Activated T-cell treated with anti-CD3 and anti-CD28 coated beads for 1 hour (primary cell): Measurements from ENCODE around the gene MSMO1.
"Not testable (repeated sequence)": the region's sequence is repeated elsewhere in the genome, so short reads cannot be mapped to it uniquely, and the experiment has no call there.

ENCODE experiments used
- DNase-seq: peaks from one replicate; pipeline ENCODE4 v3.0.0-alpha.2; 2020; ENCODE audit warnings: low read depth

MSMO1 gene

GRCh38 chr4:165327211-165328100 is at the start of gene MSMO1:
TSS of gene MSMO1 (plus strand) at chr4:165327669. CDS start at chr4:165333371, 5,702 bp downstream.
- DNase-seq, result peak; percentile 94

DNA sequence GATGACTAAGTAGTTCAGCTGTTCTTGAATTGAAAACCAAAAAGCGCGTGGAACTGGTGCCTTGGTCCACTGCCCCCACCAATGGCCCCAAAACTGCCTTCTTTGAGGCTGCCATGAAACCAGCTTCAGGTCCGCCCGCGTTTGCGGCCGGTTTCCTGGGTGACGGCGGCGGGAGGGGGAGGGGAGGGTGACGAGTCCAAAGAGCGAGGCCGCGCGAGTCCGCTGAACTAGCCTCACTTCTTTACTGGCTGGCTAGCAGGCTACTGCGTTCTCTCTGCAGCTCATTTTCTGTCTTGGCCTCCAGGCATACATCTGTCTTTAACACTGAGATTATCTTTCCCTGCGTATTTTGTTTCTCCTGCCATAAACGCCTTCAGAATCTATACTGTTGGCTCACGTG is 47.9 kb upstream of the MSMO1 start:
- not testable (repeated sequence) for DNase-seq

DNA sequence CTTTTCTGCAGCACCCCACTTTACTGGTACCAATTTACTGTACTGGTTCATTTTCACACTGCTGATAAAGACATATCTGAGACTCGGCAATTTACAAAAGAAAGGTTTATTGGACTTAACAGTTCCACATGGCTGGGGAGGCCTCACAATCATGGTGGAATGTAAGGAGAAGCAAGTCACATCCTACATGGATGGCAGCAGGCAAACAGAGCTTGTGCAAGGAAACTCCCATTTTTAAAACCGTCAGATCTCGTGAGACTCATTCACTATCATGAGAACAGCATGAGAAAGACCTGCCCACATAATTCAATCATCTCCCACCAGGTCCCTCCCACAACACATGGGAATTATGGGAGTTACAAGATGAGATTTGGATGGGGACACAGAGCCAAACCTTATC is 42.8 kb upstream of the MSMO1 start:
- DNase-seq, result not testable (repeated sequence)

- not testable (repeated sequence) for DNase-seq
Observed at GRCh38 chr4:165286619-165287340, 40.7 kb upstream of the MSMO1 start.

DNA sequence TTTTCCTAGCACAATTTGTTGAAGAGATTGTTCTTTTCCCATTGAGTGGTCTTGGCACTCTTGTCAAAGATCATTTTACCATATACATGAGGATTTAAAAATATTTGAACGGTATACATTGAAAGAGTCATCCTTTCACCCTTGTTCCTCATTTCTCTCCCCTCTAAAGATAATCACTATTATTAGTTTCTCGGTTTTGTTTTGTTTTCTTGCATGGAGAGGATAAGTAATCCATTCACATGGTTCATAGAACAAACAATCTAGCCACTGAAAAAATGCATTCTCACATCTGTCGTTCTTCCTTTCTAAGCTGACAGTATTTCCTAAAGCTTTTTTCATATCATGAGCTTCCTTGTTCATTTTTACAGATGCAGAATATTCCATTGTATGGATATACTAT is 39.2 kb upstream of the MSMO1 start:
- no peak for DNase-seq

- no peak for DNase-seq
Observed at GRCh38 chr4:165288639-165289422, 38.6 kb upstream of the MSMO1 start.

- DNase-seq, result no peak
Observed at GRCh38 chr4:165289423-165289785, 38.1 kb upstream of the MSMO1 start.

DNA sequence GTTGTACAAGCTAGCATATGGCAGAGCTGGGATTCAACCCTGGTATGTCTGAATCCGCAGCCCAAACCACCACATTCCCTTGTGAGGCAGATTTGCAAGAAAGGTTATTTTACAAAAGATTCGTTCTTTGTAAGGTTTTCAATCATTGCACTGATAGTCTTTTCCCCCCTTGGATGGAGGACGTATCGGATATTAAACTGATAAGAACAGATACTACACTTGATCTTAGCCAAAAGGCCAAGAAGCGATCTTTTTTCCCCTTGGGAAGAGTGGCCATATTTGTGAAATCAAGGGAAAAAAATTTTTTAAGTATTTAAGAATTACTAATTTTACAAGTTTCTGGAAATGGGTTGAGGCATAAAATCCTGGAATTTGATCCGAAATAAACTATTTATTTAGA is 34.4 kb upstream of the MSMO1 start:
- DNase-seq, result no peak

DNA sequence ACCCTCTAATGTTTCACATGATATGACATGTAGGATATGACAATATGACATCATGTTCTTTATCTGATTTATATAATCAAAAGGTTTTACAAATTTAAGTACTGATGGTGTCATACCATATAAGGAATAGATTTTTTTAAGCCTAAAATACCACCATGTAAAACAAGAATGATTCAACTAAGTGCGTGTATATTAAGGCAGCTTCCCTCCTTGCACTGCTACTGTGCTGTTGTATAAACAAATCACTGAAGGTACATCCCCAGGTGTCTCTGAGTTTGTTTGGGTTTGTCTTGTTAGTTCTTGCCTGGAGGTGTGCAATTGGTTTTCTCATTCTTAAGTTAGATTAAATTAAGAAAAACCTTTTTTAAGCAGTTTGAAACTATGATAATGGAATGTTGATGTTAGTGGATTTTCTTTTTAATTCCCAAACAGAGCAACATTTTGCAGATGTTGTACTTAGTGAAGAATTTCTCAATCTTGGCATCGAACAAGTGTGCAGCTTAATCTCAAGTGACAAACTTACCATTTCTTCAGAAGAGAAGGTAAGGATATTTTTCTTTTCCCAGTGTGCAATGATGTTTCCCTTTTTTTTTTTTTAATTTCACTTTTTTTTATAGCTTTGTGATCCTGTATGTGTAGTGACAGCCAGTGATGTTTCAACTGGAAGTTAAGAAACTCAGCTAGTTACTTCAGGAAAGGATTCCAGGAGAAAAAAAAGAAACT is 33.4 kb upstream of the MSMO1 start:
- DNase-seq, result no peak

- DNase-seq, result no peak
Observed at GRCh38 chr4:165294907-165295306, 32.6 kb upstream of the MSMO1 start.

DNA sequence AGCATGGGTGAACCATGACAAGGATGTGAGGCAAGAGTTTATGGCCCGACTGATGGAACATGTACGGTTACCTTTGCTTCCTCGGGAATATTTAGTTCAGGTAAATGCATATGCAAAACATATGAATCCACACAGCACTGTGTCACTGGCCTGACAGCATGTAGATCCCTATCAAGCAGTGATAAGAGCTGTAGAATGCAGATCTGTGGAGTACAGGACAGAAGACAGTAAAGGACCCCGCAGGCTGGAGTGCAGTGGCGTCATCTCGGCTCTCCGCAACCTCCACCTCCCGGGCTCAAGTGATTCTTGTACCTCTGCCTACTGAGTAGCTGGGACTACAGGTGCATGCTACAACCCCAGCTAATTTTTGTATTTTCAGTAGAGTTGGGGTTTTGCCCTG is 29.8 kb upstream of the MSMO1 start:
- DNase-seq, result no peak

DNA sequence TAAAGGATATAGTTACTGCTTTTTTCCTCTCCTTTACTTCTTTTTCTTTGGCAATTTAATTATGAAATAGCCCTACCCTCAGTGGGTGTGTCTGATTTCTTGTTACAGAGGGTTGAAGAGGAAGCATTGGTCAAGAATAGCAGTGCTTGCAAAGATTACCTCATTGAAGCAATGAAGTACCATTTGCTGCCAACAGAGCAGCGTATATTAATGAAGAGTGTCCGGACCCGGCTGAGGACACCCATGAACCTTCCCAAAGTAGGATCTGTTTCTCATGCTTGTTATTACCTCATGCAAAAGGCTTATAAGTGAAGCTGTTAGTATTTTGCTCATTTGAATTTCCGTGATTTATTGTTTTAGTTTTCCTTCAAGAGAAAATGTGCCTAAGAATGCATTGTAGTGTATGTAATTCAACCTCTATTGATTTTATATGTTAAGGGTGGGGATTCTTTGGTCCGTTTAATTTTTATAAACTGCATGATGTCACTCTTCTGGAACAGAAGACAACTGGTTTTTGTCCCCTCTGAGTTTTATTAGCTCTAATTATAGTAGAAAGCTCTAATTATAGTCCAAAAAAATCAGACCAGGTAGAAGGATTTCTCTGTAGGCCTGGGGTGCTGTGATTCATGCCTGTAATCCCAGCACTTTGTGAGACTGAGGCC is 27.9 kb upstream of the MSMO1 start:
- no peak for DNase-seq

DNA sequence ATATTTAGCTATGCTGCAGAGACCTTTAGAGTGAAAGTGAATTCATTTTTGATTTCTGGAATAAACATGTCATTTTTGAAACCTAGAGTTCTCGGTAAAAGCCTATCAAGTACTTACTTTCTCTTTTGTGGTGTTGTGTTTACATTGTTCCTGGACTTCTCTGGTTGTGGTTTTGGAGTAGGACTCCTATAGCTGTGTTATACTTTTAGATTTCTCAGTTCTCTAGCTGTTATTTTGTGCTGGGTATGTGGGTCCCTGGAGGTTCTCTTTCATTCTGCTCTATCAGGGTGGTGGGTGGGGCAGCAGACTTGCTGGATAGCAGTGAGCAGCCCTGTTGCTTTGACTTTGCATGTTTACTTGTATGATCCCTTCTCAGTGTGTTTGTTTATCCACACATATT is 25.6 kb upstream of the MSMO1 start:
- DNase-seq, result no peak

DNA sequence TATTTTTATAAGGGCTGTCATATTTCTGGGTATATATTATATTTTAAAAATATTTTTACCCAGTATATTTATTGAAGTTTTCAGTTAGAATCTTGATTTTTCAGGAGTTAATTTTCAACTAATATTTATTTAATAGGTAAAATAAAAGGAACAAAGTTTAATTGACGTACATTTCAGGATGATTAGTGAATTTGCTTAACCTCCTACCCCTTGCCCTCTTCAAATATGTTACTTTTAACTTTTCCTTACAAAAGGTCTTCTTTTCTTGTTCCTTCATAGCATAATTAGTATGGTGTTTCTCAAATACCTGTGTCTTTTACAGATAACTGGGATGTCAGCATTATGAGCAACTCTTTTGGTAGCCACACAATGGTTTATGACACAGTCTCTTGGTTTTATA is 24.8 kb upstream of the MSMO1 start:
- no peak for DNase-seq

GRCh38 chr4:165308166-165308565 is 19.3 kb upstream of the MSMO1 start:
- no peak for DNase-seq

GRCh38 chr4:165308606-165309005 is 18.9 kb upstream of the MSMO1 start:
- DNase-seq, result no peak

GRCh38 chr4:165309456-165309855 is 18.0 kb upstream of the MSMO1 start:
- DNase-seq, result no peak

DNA sequence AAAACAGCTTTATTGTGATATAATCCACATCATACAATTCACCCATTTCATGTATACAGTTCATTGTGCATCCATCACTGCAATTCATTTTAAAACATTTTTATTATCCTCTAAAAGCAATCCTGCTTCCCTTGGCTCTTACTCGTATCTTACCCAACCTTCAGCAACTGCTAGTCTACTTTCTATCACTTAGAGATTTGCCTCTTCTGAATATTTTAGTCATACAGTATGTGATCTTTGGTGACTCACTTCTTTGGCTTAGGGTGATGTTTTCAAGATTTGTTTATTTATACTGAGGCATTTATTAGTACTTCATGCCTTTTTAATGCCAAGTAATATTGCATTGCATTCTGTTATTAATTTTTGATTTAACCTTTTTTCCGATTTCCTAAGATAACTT is 15.0 kb upstream of the MSMO1 start:
- no peak for DNase-seq

- DNase-seq, result no peak
Observed at GRCh38 chr4:165319030-165319429, 8.4 kb upstream of the MSMO1 start.

- no peak for DNase-seq
Observed at GRCh38 chr4:165319509-165319908, 8.0 kb upstream of the MSMO1 start.

DNA sequence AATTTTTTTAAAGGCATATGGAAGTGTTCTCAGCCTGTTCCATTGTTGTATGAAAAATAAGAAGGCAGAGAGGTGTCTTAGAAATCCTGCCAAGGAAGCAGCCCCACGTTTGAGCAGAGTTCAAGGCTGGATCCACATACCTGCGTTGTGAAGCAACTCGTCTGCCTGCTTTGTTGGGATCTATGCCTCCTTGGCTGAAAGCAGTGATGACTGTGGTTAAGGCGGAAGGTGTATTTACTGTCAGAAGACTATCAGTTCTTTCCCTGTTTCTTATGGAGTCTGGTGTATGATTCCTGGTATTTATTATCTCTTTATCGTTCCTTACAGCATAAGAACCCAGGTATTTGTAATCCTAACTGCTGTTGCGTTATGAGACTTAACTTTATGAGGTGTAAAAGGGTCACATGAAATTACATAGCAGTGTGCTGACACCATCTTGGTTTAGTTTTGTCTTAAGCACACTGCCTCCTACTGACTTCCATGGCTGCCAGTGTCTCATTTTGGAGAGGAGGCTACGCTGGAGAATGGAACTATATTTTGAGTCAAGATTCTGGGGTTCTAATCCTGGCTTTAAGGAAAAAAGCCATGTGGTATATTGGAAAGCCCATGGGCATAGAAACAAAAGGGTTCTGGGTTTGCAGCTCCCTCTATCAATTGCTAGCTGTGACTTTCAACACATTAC is 3.1 kb upstream of the MSMO1 start:
- DNase-seq, result no peak
